ENCODE measurements around the gene SGSM1. TPM values are rescaled to one million over a fixed set of nuclear protein-coding genes. Genes with fewer than 3 reads are reported as not detected.

The SGSM1 gene
- total and polyA plus RNA-seq, 9 of the 15 experiments (the other 6 are each of a cell fraction or from before 2014, with no cell fraction given) = not detected

- H3K9me3 ChIP-seq (replicated peaks; ENCODE audit: control insufficient read depth, insufficient read depth, low read depth, low read length) = no peaks in the 10 kb centered on the region
- ChIA-PET POLR2A (interaction anchor here (0.6 kb wide), 1 partner anchor 13 kb away, joined by 3 read pairs; no protein-coding TSS in a partner anchor), CTCF (ENCODE audit: low intra/inter-chr PET ratio) (no interaction called here)
- H4K20me1 ChIP-seq (replicated peaks; ENCODE audit: control insufficient read depth, insufficient read depth, low read length) = no peaks in the 10 kb centered on the region
- TF ChIP-seq FUS (optimal IDR thresholded peaks at IDR 0.05; ENCODE audit: low read depth, low read length) = no peak
- no peak for TF ChIP-seq POLR2G (IDR thresholded peaks at IDR 0.05; ENCODE audit: low read depth, low read length)
- no peak for TF ChIP-seq SMAD1 (IDR thresholded peaks at IDR 0.05; ENCODE audit: low read depth, low read length, partially characterized antibody)
- TF ChIP-seq ZNF347 (CRISPR knock-in tag; IDR thresholded peaks at IDR 0.05; ENCODE audit: low read depth) = no peak
- no peak for TF ChIP-seq KAT2B (IDR thresholded peaks at IDR 0.05; ENCODE audit: low read depth, low read length)
- no peak overlapping the region for H2AFZ ChIP-seq (ENCODE audit: low read depth, low read length)
- BruUV-seq (replicated peaks) = no TSS peak
- no peak overlapping the region for H3K27ac ChIP-seq (ENCODE audit: extremely low read depth, low read depth, low read length)
- in situ Hi-C loops (cut with MboI) (no loop called here), intact Hi-C loops (cut with micrococcal nuclease) (no loop called here)
- ATAC-seq (no peak), DNase-seq (ENCODE audit: extremely low read depth in 1 of 4, low spot score in 3 of 4) (no peak), FAIRE-seq (no peak)
- H3K4me1 ChIP-seq (replicated peaks in 1 of 2; ENCODE audit: control insufficient read depth in 2 of 2, insufficient read depth in 2 of 2, low read length in 2 of 2) = no peaks in the 10 kb centered on the region
- WGBS (ENCODE audit: insufficient coverage, low coverage, missing lambda C conversion rate) = 4% methylated on average over 17 of the region's 17 CpGs
- H3K9ac ChIP-seq (ENCODE audit: insufficient read depth in 1 of 2, low read depth in 2 of 2, low read length in 2 of 2) = no peak overlapping the region
- no peaks in the 10 kb centered on the region for H3K9me1 ChIP-seq (ENCODE audit: control insufficient read depth, insufficient read depth, low read length)
- no peaks in the 10 kb centered on the region for H3K79me2 ChIP-seq (ENCODE audit: control insufficient read depth, insufficient read depth, low read length)
- no peak overlapping the region for H3K4me2 ChIP-seq (ENCODE audit: insufficient read depth, low read length)
- no peak overlapping the region for H3K4me3 ChIP-seq
- peaks cover 0 to 20% of the 10 kb centered on the region in 2 experiments; a peak in 2 of 5 replicates for H3K27me3 ChIP-seq (ENCODE audit: control insufficient read depth in 2 of 2, insufficient read depth in 2 of 2, low read length in 2 of 2)
- H3K36me3 ChIP-seq (ENCODE audit: control insufficient read depth, insufficient read depth, low read length) = no peaks in the 10 kb centered on the region
Observed at GRCh38 chr22:24925586-24926427, 119.8 kb downstream of the SGSM1 start.

- no peak for ATAC-seq
- in situ Hi-C loops (cut with MboI) = no loop called here
- CTCF ChIA-PET (ENCODE audit: low intra/inter-chr PET ratio) = no interaction called here
- no peak for TF ChIP-seq ZNF407 (IDR thresholded peaks at IDR 0.05; ENCODE audit: low read depth)
Observed at GRCh38 chr22:24926428-24926725, 120.4 kb downstream of the SGSM1 start.

More at GRCh38 chr22:24926428-24926725, 120.4 kb downstream of the SGSM1 start:
- no peak overlapping the region for H2AFZ ChIP-seq (ENCODE audit: low read depth, low read length)
- no peak overlapping the region for H3K4me3 ChIP-seq
- no peaks in the 10 kb centered on the region for H3K9me1 ChIP-seq (ENCODE audit: control insufficient read depth, insufficient read depth, low read length)
- 5% methylated on average over 2 of the region's 3 CpGs for WGBS (ENCODE audit: insufficient coverage, low coverage, missing lambda C conversion rate)
- no peak overlapping the region for H3K4me2 ChIP-seq (ENCODE audit: insufficient read depth, low read length)
- POLR2A ChIA-PET = no interaction called here
- FAIRE-seq = no peak
- H3K27ac ChIP-seq (ENCODE audit: extremely low read depth, low read depth, low read length) = no peak overlapping the region
- H3K79me2 ChIP-seq (ENCODE audit: control insufficient read depth, insufficient read depth, low read length) = no peaks in the 10 kb centered on the region
- no TSS peak for BruUV-seq (replicated peaks)
- no peak for DNase-seq (ENCODE audit: extremely low read depth in 1 of 4, low spot score in 3 of 4)
- no peak overlapping the region for H3K9ac ChIP-seq (ENCODE audit: insufficient read depth in 1 of 2, low read depth in 2 of 2, low read length in 2 of 2)
- no peaks in the 10 kb centered on the region for H3K36me3 ChIP-seq (ENCODE audit: control insufficient read depth, insufficient read depth, low read length)
- peaks cover 0 to 20% of the 10 kb centered on the region in 2 experiments; a peak in 2 of 5 replicates for H3K27me3 ChIP-seq (ENCODE audit: control insufficient read depth in 2 of 2, insufficient read depth in 2 of 2, low read length in 2 of 2)
- no peaks in the 10 kb centered on the region for H4K20me1 ChIP-seq (replicated peaks; ENCODE audit: control insufficient read depth, insufficient read depth, low read length)
- H3K9me3 ChIP-seq (replicated peaks; ENCODE audit: control insufficient read depth, insufficient read depth, low read depth, low read length) = no peaks in the 10 kb centered on the region
- intact Hi-C loops (cut with micrococcal nuclease) = no loop called here
- H3K4me1 ChIP-seq (replicated peaks in 1 of 2; ENCODE audit: control insufficient read depth in 2 of 2, insufficient read depth in 2 of 2, low read length in 2 of 2) = no peaks in the 10 kb centered on the region
